Fibroblast of pulmonary artery (primary cell): ENCODE results near the gene KAT6B.
A peak's percentile ranks its signal among the peaks of the same experiment; 100 is the strongest.
"Not testable (repeated sequence)": the region's sequence is repeated elsewhere in the genome, so short reads cannot be mapped to it uniquely, and the experiment has no call there.

ENCODE experiments used
- DNase-seq: peaks from one replicate; pipeline ENCODE4 v3.0.0-alpha.2; 2010; ENCODE audit warnings: low read depth
- H3K4me3 ChIP-seq: replicated peaks from 2 replicates; pipeline ENCODE4 v1.5.1; 2011; ENCODE audit warnings: low read depth, mild to moderate bottlenecking, control low read depth, low read length, moderate library complexity
- CTCF ChIP-seq: IDR thresholded peaks from 2 replicates; pipeline ENCODE4 v1.5.1; 2011; ENCODE audit warnings: mild to moderate bottlenecking, control low read depth, low read length, inconsistent platforms; ENCODE audit errors: missing control alignments

The KAT6B gene

GRCh38 chr10:74913377-74913979 is 87.1 kb downstream of the KAT6B start:
- H3K4me3 ChIP-seq: no peak overlapping the region
- no peak for TF ChIP-seq CTCF
- no peak for DNase-seq

- no peak overlapping the region for H3K4me3 ChIP-seq
- DNase-seq: no peak
- no peak for TF ChIP-seq CTCF
Measured at GRCh38 chr10:74916283-74916682, 89.9 kb downstream of the KAT6B start.

- DNase-seq: peak; percentile 76
- no peak overlapping the region for H3K4me3 ChIP-seq
- TF ChIP-seq CTCF: no peak
Measured at GRCh38 chr10:74917481-74918077, 91.2 kb downstream of the KAT6B start.

- no peak for DNase-seq
- H3K4me3 ChIP-seq: no peak overlapping the region
- no peak for TF ChIP-seq CTCF
Measured at GRCh38 chr10:74919671-74920070, 93.3 kb downstream of the KAT6B start.

GRCh38 chr10:74921070-74921469 is 94.7 kb downstream of the KAT6B start:
- not testable (repeated sequence) for DNase-seq

GRCh38 chr10:74921744-74922143 is 95.3 kb downstream of the KAT6B start:
- DNase-seq: no peak
- no peak for TF ChIP-seq CTCF
- no peak overlapping the region for H3K4me3 ChIP-seq

More at GRCh38 chr10:74921070-74921469, 94.7 kb downstream of the KAT6B start:
- not testable (repeated sequence) for H3K4me3 ChIP-seq

- no peak overlapping the region for H3K4me3 ChIP-seq
- TF ChIP-seq CTCF: no peak
- no peak for DNase-seq
Measured at GRCh38 chr10:74922921-74923320, 96.5 kb downstream of the KAT6B start.
